Measurements from ENCODE around the gene FRMD4A. TPM values are rescaled to one million over a fixed set of nuclear protein-coding genes. Genes with fewer than 3 reads are reported as not detected.
A peak's percentile ranks its signal among the peaks of the same experiment; 100 is the strongest.

Gene FRMD4A
- total RNA-seq, 2 donors from 2014 or later, result 22.3 to 22.4 TPM

GRCh38 chr10:13709931-13710650, 620.6 kb downstream of the FRMD4A start:
- Histone ChIP-seq H3K4me1 (ENCODE audit: control insufficient read depth, insufficient read depth, low read length) (peaks cover 7% of the 10 kb centered on the region), H3K36me3 (ENCODE audit: control insufficient read depth, insufficient read depth, low read length) (no peaks in the 10 kb centered on the region), H3K4me3 (ENCODE audit: low read length) (no peak overlapping the region), H3K9me3 (ENCODE audit: control insufficient read depth, low read length) (no peaks in the 10 kb centered on the region), H3K9ac (ENCODE audit: extremely low read depth, low read length, poor library complexity, severe bottlenecking) (no peak overlapping the region), H3K27ac (ENCODE audit: low read depth, low read length) (peak overlapping the region; percentile 58), H3K27me3 (ENCODE audit: control insufficient read depth, insufficient read depth, low read length, poor library complexity, severe bottlenecking) (no peaks in the 10 kb centered on the region)
- Mint-ChIP-seq H3K27ac (peak overlapping the region; percentile 45), H3K27me3 (ENCODE audit: insufficient read depth) (no peaks in the 10 kb centered on the region), H3K36me3 (ENCODE audit: low read depth) (no peaks in the 10 kb centered on the region), H3K4me3 (no peak overlapping the region), H3K4me1 (peaks cover 61% of the 10 kb centered on the region), H3K9me3 (no peaks in the 10 kb centered on the region)
- no peak for DNase-seq
- WGBS, 2 experiments (ENCODE audit: insufficient coverage in 1 of 2, insufficient read length in 1 of 2), result 94 to 95% methylated on average over 8 to 12 of the region's 12 CpGs
- TF ChIP-seq CTCF (conservative IDR thresholded peaks at IDR 0.05), result no peak

- H3K9me3 Mint-ChIP-seq, result no peaks in the 10 kb centered on the region
- peaks cover 4% of the 10 kb centered on the region for H3K36me3 Mint-ChIP-seq (ENCODE audit: low read depth)
- peaks cover 70% of the 10 kb centered on the region for H3K4me1 Mint-ChIP-seq
- H3K27me3 Mint-ChIP-seq (ENCODE audit: insufficient read depth), result no peaks in the 10 kb centered on the region
- H3K9me3 ChIP-seq (ENCODE audit: control insufficient read depth, low read length), result no peaks in the 10 kb centered on the region
- H3K4me3 Mint-ChIP-seq, result peak overlapping the region; percentile 71
- H3K27ac Mint-ChIP-seq, result peak overlapping the region; percentile 92
- no peaks in the 10 kb centered on the region for H3K27me3 ChIP-seq (ENCODE audit: control insufficient read depth, insufficient read depth, low read length, poor library complexity, severe bottlenecking)
- no peak overlapping the region for H3K9ac ChIP-seq (ENCODE audit: extremely low read depth, low read length, poor library complexity, severe bottlenecking)
- peak overlapping the region; percentile 84 for H3K4me3 ChIP-seq (ENCODE audit: low read length)
- no peaks in the 10 kb centered on the region for H3K36me3 ChIP-seq (ENCODE audit: control insufficient read depth, insufficient read depth, low read length)
- DNase-seq, result peak; percentile 56
- H3K27ac ChIP-seq (ENCODE audit: low read depth, low read length), result peak overlapping the region; percentile 92
- H3K4me1 ChIP-seq (ENCODE audit: control insufficient read depth, insufficient read depth, low read length), result peaks cover 7% of the 10 kb centered on the region
- WGBS, 2 experiments (ENCODE audit: insufficient coverage in 1 of 2, insufficient read length in 1 of 2), result 79 to 89% methylated on average over 7 to 8 of the region's 8 CpGs
- TF ChIP-seq CTCF (conservative IDR thresholded peaks at IDR 0.05), result no peak
Observed at GRCh38 chr10:13708256-13708990, 622.3 kb downstream of the FRMD4A start.

GRCh38 chr10:13707156-13707881, 623.4 kb downstream of the FRMD4A start:
- Mint-ChIP-seq H3K9me3 (no peaks in the 10 kb centered on the region), H3K4me1 (peaks cover 65% of the 10 kb centered on the region), H3K4me3 (peak overlapping the region; percentile 71), H3K36me3 (ENCODE audit: low read depth) (peaks cover 4% of the 10 kb centered on the region), H3K27ac (peak overlapping the region; percentile 92), H3K27me3 (ENCODE audit: insufficient read depth) (no peaks in the 10 kb centered on the region)
- Histone ChIP-seq H3K27me3 (ENCODE audit: control insufficient read depth, insufficient read depth, low read length, poor library complexity, severe bottlenecking) (no peaks in the 10 kb centered on the region), H3K9me3 (ENCODE audit: control insufficient read depth, low read length) (no peaks in the 10 kb centered on the region), H3K9ac (ENCODE audit: extremely low read depth, low read length, poor library complexity, severe bottlenecking) (peak overlapping the region; percentile 36), H3K27ac (ENCODE audit: low read depth, low read length) (peak overlapping the region; percentile 92), H3K36me3 (ENCODE audit: control insufficient read depth, insufficient read depth, low read length) (no peaks in the 10 kb centered on the region), H3K4me3 (ENCODE audit: low read length) (peak overlapping the region; percentile 84), H3K4me1 (ENCODE audit: control insufficient read depth, insufficient read depth, low read length) (peaks cover 7% of the 10 kb centered on the region)
- peak; percentile 48 for TF ChIP-seq CTCF (conservative IDR thresholded peaks at IDR 0.05)
- DNase-seq, result peak; percentile 90
- WGBS, 2 experiments (ENCODE audit: insufficient coverage in 1 of 2, insufficient read length in 1 of 2), result 1 to 6% methylated on average over 13 to 26 of the region's 26 CpGs

Measured in endodermal cell (in vitro differentiated cells).